ENCODE measurements around the gene PPM1L. TPM values are rescaled to one million over a fixed set of nuclear protein-coding genes. Genes with fewer than 3 reads are reported as not detected.

PPM1L gene
- total RNA-seq, 6 experiments from 2014 or later: 1.3 to 1.7 (median 1.6) TPM

DNA sequence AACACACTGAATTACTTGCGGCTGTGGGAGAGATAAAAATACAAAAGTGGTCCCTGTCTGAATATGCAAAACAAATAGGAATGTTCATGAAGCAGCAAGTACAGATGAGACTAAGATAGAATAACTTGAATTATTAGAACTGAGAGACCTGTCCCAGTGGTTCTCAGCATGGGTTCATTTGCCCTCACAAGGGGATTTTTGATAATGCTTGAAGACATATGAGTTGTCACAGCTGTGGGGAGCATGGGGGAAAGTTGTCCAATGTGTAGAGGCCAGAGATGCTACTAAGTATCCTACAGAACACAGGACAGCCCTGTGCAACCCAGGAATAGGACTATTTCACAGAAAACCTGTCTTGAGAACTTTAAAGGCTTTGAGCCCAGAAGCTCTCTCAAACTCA is 22.4 kb downstream of the PPM1L start:
- H3K4me1 Mint-ChIP-seq (ENCODE audit: low read depth): no peaks in the 10 kb centered on the region
- H3K4me3 Mint-ChIP-seq: no peak overlapping the region
- H3K27ac Mint-ChIP-seq: no peak overlapping the region
- no peaks in the 10 kb centered on the region for H3K36me3 Mint-ChIP-seq (ENCODE audit: low read depth)
- TF ChIP-seq, protein P1, sequence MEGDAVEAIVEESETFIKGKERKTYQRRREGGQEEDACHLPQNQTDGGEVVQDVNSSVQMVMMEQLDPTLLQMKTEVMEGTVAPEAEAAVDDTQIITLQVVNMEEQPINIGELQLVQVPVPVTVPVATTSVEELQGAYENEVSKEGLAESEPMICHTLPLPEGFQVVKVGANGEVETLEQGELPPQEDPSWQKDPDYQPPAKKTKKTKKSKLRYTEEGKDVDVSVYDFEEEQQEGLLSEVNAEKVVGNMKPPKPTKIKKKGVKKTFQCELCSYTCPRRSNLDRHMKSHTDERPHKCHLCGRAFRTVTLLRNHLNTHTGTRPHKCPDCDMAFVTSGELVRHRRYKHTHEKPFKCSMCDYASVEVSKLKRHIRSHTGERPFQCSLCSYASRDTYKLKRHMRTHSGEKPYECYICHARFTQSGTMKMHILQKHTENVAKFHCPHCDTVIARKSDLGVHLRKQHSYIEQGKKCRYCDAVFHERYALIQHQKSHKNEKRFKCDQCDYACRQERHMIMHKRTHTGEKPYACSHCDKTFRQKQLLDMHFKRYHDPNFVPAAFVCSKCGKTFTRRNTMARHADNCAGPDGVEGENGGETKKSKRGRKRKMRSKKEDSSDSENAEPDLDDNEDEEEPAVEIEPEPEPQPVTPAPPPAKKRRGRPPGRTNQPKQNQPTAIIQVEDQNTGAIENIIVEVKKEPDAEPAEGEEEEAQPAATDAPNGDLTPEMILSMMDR (IDR thresholded peaks at IDR 0.05): no peak
- H3K9me3 Mint-ChIP-seq: no peaks in the 10 kb centered on the region
- H3K27me3 Mint-ChIP-seq (ENCODE audit: insufficient read depth): no peaks in the 10 kb centered on the region; the same call in 1 of the 2 replicates
- no peak for DNase-seq

- no peak for DNase-seq
- Mint-ChIP-seq H3K4me3 (no peak overlapping the region), H3K27ac (no peak overlapping the region), H3K36me3 (ENCODE audit: low read depth) (no peaks in the 10 kb centered on the region), H3K9me3 (no peaks in the 10 kb centered on the region), H3K27me3 (ENCODE audit: insufficient read depth) (no peaks in the 10 kb centered on the region; the same call in 1 of the 2 replicates), H3K4me1 (ENCODE audit: low read depth) (no peaks in the 10 kb centered on the region)
- TF ChIP-seq, protein P1 (IDR thresholded peaks at IDR 0.05): no peak
Observed at GRCh38 chr3:160779040-160779439, 23.0 kb downstream of the PPM1L start.

GRCh38 chr3:160780245-160780644 is 24.2 kb downstream of the PPM1L start:
- Mint-ChIP-seq H3K9me3 (no peaks in the 10 kb centered on the region), H3K27me3 (ENCODE audit: insufficient read depth) (no peaks in the 10 kb centered on the region; the same call in 1 of the 2 replicates), H3K4me3 (no peak overlapping the region), H3K27ac (no peak overlapping the region), H3K36me3 (ENCODE audit: low read depth) (no peaks in the 10 kb centered on the region), H3K4me1 (ENCODE audit: low read depth) (no peaks in the 10 kb centered on the region)
- no peak for DNase-seq
- TF ChIP-seq, protein P1 (IDR thresholded peaks at IDR 0.05): no peak

GRCh38 chr3:160781402-160781801 is 25.4 kb downstream of the PPM1L start:
- Mint-ChIP-seq H3K27me3 (ENCODE audit: insufficient read depth) (no peaks in the 10 kb centered on the region; the same call in 1 of the 2 replicates), H3K27ac (no peak overlapping the region), H3K36me3 (ENCODE audit: low read depth) (no peaks in the 10 kb centered on the region), H3K9me3 (no peaks in the 10 kb centered on the region), H3K4me1 (ENCODE audit: low read depth) (no peaks in the 10 kb centered on the region), H3K4me3 (no peak overlapping the region)
- DNase-seq: no peak
- TF ChIP-seq, protein P1 (IDR thresholded peaks at IDR 0.05): no peak

GRCh38 chr3:160781863-160782262 is 25.8 kb downstream of the PPM1L start:
- no peak for DNase-seq
- TF ChIP-seq, protein P1 (IDR thresholded peaks at IDR 0.05): no peak
- no peaks in the 10 kb centered on the region for H3K36me3 Mint-ChIP-seq (ENCODE audit: low read depth)
- H3K9me3 Mint-ChIP-seq: no peaks in the 10 kb centered on the region
- no peak overlapping the region for H3K4me3 Mint-ChIP-seq
- H3K27me3 Mint-ChIP-seq (ENCODE audit: insufficient read depth): no peaks in the 10 kb centered on the region; the same call in 1 of the 2 replicates
- H3K27ac Mint-ChIP-seq: no peak overlapping the region
- H3K4me1 Mint-ChIP-seq (ENCODE audit: low read depth): no peaks in the 10 kb centered on the region

DNA sequence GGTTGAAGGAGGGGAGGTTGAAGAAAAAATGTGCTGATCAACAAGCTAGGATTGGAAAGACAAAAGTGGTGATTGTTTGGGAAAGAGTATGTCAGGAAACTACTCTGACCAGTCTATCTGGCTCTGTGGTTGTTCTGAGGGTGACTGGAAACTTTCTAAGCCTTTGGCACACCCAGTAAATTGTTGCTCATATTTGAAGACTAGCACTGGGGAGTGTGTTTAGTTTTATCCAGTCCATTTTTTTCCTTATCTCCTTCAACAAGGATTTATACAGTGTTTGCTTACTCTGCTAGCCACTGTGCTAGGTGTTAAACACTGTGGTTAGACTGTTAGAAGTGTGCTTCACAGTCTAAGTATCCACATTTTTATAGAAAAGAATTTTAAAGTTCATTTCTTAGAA is 28.8 kb downstream of the PPM1L start:
- Mint-ChIP-seq H3K36me3 (ENCODE audit: low read depth) (no peaks in the 10 kb centered on the region), H3K4me3 (no peak overlapping the region), H3K27ac (no peak overlapping the region), H3K4me1 (ENCODE audit: low read depth) (no peaks in the 10 kb centered on the region), H3K9me3 (no peaks in the 10 kb centered on the region; the same call in 1 of the 2 replicates), H3K27me3 (ENCODE audit: insufficient read depth) (no peaks in the 10 kb centered on the region; the same call in 1 of the 2 replicates)
- no peak for DNase-seq
- TF ChIP-seq, protein P1 (IDR thresholded peaks at IDR 0.05): no peak
